Karpas-422 (cell line): ENCODE results near the gene NRL. TPM values are rescaled to one million over a fixed set of nuclear protein-coding genes. Genes with fewer than 3 reads are reported as not detected.

ENCODE experiments used
- DNase-seq: peaks from one replicate; pipeline ENCODE4 v3.0.0-alpha.2; 2015
- H2AFZ ChIP-seq: fragments of 200-600 bp; sonication (generic); 2 replicates; pipeline ENCODE4 v1.6.1; 2014; ENCODE audit warnings: antibody characterized with exemption, low read length, mixed read lengths
- H3K27ac ChIP-seq: fragments of 200-600 bp; sonication (generic); 2 replicates; pipeline ENCODE4 v1.5.1; 2014; ENCODE audit warnings: mild to moderate bottlenecking, low read length, moderate library complexity
- H3K27me3 ChIP-seq: fragments of 200-600 bp; sonication (generic); 2 replicates; pipeline ENCODE4 v1.6.1; 2014; ENCODE audit warnings: low read length, mixed read lengths
- H3K36me3 ChIP-seq: fragments of 200-600 bp; sonication (generic); 2 replicates; pipeline ENCODE4 v1.6.1; 2014; ENCODE audit warnings: low read length, mixed read lengths; ENCODE audit not compliant: insufficient read depth
- H3K4me1 ChIP-seq: fragments of 200-600 bp; sonication (generic); 2 replicates; pipeline ENCODE4 v1.6.1; 2014; ENCODE audit warnings: mild to moderate bottlenecking, low read length, mixed read lengths
- H3K4me2 ChIP-seq: fragments of 200-600 bp; sonication (generic); 2 replicates; pipeline ENCODE4 v1.6.1; 2014; ENCODE audit warnings: low read length, low read depth, mild to moderate bottlenecking; ENCODE audit not compliant: poor library complexity, severe bottlenecking
- H3K4me3 ChIP-seq: fragments of 200-600 bp; sonication (generic); 2 replicates; pipeline ENCODE4 v1.5.1; 2014; ENCODE audit warnings: mild to moderate bottlenecking, antibody characterized with exemption, low read length, mixed read lengths
- H3K79me2 ChIP-seq: fragments of 200-600 bp; sonication (generic); 2 replicates; pipeline ENCODE4 v1.6.1; 2014; ENCODE audit warnings: mild to moderate bottlenecking, low read length, mixed read lengths
- H3K9ac ChIP-seq: fragments of 200-600 bp; sonication (generic); 2 replicates; pipeline ENCODE4 v1.6.0; 2014; ENCODE audit warnings: low read length
- H3K9me2 ChIP-seq: fragments of 200-600 bp; sonication (generic), shearing (Covaris generic); replicated peaks from 2 replicates; pipeline ENCODE4 v1.6.0; 2014; ENCODE audit warnings: mild to moderate bottlenecking, low read length, moderate library complexity; ENCODE audit not compliant: insufficient read depth
- H3K9me3 ChIP-seq: fragments of 300-700, 200-600 bp; sonication (generic); 2 replicates; pipeline ENCODE4 v1.6.1; 2014; ENCODE audit warnings: low read length, mixed read lengths
- H4K20me1 ChIP-seq: fragments of 200-600 bp; sonication (generic); 2 replicates; pipeline ENCODE4 v1.6.1; 2014; ENCODE audit warnings: mild to moderate bottlenecking, antibody characterized with exemption, low read length, low read depth; ENCODE audit not compliant: insufficient read depth
- total RNA-seq: library from RNA; depleted of rRNA; stranded (reverse); fragments of >200 nt; shearing (Covaris generic); gene quantifications from 2 replicates; pipeline ENCODE4 v1.2.3, GENCODE V29; 2014; ENCODE audit warnings: low replicate concordance

Gene NRL
- total RNA-seq, 1 experiment from 2014 or later, result 2.5 TPM

DNA sequence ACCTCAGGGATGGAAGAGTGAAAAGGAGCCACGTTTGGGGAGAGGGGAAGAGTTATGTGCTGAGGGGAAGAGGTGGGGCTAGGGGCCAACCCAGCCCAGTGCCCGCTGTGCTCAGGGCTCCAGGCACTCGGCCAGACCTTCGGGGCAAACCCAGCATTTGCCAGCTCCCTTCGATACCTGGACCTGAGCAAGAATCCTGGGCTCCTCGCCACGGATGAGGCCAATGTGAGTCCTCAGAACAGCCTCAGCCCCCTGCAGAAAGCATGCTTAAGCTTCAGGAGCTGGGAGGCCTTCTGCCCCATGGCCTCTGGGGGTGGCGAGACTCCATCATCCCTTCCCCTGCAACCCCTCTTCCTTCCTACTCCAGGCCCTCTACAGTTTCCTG lies 58.0 kb downstream of the NRL start:
- Histone ChIP-seq H3K9me3 (no peaks in the 10 kb centered on the region), H3K27me3 (no peaks in the 10 kb centered on the region), H3K9me2 (no peaks in the 10 kb centered on the region), H4K20me1 (peaks cover 25% of the 10 kb centered on the region), H3K9ac (no peak overlapping the region), H3K4me2 (no peak overlapping the region), H3K4me1 (peaks cover 11% of the 10 kb centered on the region), H2AFZ (no peak overlapping the region), H3K4me3 (no peak overlapping the region), H3K79me2 (peaks cover 17% of the 10 kb centered on the region), H3K36me3 (peaks cover 30% of the 10 kb centered on the region; the same call in 1 of the 2 replicates), H3K27ac (no peak overlapping the region)
- DNase-seq, result no peak

DNA sequence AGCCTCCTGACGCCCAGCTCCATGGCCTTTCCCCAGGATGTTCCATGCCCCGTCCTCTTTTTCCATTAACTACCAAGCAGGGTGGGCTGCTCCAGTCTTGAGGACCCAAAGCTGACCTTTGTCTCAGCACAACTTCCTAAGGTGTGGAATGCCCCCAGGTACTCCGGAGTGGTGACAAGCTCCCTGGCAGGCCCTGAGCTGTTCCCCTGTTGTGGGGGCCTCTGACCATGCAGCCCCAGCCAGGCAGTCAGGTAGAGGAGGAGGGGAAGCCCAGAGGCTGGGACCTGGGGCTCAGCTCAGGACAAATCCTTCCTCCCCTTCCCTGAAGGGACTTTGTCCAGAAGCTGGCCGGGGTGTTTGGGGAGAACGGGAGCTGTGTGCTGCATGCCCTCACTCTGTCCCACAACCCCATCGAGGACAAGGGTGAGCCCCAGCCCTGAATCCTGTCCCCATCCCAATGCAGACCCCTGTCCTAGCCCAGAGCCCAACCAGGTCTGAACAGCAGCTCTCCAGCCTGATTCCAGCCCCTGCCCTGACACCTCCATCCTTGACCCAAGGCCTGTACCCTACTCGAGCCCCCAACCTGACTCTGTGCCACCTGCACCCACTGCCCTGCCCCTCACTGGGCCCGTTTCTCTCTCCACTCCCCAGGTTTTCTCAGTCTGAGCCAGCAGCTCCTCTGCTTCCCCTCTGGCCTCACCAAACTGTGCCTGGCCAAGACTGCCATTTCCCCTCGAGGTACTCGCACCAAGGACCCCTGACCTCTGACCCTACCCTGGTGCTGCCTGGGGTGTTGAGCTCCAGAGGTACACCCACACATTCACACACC lies 58.6 kb downstream of the NRL start:
- DNase-seq, result no peak
- Histone ChIP-seq H2AFZ (no peak overlapping the region), H3K27me3 (no peaks in the 10 kb centered on the region)

DNA sequence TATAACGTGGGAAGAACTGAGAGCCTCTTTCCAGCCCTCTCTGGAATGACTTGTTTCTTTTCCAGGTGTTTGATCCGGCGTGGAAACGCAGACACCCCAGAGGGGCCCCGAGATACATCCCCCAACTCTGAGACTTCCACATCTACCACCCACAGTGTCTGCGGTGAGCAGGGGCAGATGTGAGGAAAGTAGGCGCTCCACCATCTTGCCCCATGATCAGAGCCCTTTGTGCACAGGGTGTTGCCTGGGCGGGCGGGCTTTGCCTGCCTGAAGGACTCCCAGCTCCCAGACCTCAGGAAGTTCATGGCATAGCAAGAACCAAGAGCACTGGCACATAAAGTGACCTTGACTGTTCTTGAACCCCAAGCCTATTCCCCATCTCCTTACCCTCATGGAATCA lies 60.1 kb downstream of the NRL start:
- Histone ChIP-seq H3K4me1 (peaks cover 31% of the 10 kb centered on the region), H3K79me2 (peaks cover 20% of the 10 kb centered on the region), H3K27ac (no peak overlapping the region), H3K36me3 (peaks cover 20% of the 10 kb centered on the region; the same call in 1 of the 2 replicates), H3K27me3 (no peaks in the 10 kb centered on the region), H3K9me2 (no peaks in the 10 kb centered on the region), H3K4me2 (no peak overlapping the region), H4K20me1 (peaks cover 22% of the 10 kb centered on the region), H3K9ac (no peak overlapping the region), H2AFZ (no peak overlapping the region), H3K9me3 (no peaks in the 10 kb centered on the region), H3K4me3 (no peak overlapping the region)
- DNase-seq, result no peak

More for the DNA sequence above, 58.6 kb downstream of the NRL start:
- Histone ChIP-seq H3K79me2 (peaks cover 20% of the 10 kb centered on the region), H3K4me3 (no peak overlapping the region), H3K27ac (no peak overlapping the region), H3K4me1 (peaks cover 16% of the 10 kb centered on the region), H3K9ac (no peak overlapping the region), H3K9me2 (no peaks in the 10 kb centered on the region), H3K36me3 (peaks cover 30% of the 10 kb centered on the region; the same call in 1 of the 2 replicates), H3K9me3 (no peaks in the 10 kb centered on the region), H3K4me2 (no peak overlapping the region), H4K20me1 (peaks cover 25% of the 10 kb centered on the region)

DNA sequence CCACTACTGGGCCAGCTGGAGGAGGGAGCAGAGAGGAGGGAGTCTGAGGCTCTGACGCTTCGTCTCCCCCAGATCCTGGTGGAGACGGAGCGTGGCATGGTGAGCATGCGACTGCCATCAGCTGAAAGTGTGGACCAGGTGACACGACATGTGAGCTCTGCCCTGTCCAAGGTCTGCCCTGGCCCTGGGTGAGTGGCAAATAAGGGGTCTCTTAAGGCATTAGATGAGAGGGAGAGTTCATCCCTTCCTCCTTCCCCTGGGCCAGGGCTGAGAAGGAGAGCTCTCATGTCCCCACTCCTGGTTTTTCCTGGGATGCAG lies 60.5 kb downstream of the NRL start:
- Histone ChIP-seq H3K4me1 (peaks cover 35% of the 10 kb centered on the region), H3K27ac (no peak overlapping the region), H3K9me3 (no peaks in the 10 kb centered on the region), H3K36me3 (peaks cover 17% of the 10 kb centered on the region; the same call in 1 of the 2 replicates), H4K20me1 (peaks cover 22% of the 10 kb centered on the region), H2AFZ (no peak overlapping the region), H3K9ac (no peak overlapping the region), H3K9me2 (no peaks in the 10 kb centered on the region), H3K4me3 (no peak overlapping the region), H3K79me2 (peaks cover 20% of the 10 kb centered on the region), H3K4me2 (no peak overlapping the region), H3K27me3 (no peaks in the 10 kb centered on the region)
- DNase-seq, result no peak

DNA sequence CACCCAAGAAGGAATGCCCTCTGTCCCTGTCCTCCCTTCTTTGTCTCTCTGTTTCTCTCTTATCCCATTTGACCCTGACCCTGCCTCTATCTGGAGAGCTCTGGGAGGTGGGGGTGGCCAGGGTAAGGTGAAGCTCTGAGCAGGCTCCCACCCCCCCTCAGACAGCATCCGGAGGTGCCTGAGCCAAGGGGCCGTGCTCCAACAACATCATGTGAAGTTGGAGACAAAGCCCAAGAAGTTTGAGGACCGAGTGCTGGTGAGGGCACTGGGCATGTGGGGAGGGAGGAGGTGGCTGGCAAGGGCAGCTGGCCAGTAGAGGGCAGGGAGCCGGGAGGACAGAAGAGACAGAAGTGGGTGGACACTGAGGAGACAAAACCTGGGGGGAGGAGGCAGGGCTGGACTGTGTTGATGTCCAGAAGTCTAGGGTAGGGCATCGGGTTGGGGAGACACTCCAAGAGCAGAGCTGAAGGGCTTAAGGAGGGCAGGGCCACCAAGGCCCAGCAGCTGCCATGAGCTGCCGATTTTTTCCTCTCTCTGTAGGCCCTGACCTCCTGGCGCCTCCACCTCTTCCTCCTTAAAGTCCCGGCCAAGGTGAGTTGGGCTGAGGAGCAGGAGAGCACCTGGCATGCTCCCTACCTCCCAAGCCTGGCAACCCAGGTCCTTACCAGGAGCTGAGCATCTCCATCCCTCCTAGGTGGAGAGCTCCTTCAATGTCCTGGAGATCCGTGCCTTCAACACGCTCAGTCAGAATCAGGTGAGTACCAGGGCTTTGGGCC lies 61.0 kb downstream of the NRL start:
- peak overlapping the region; percentile 93 for H3K4me2 ChIP-seq
- no peak overlapping the region for H3K4me3 ChIP-seq
- peaks cover 13% of the 10 kb centered on the region; the same call in 1 of the 2 replicates for H3K36me3 ChIP-seq
- no peak overlapping the region for H2AFZ ChIP-seq
- peaks cover 22% of the 10 kb centered on the region for H4K20me1 ChIP-seq
- H3K27me3 ChIP-seq, result no peaks in the 10 kb centered on the region
- H3K9me3 ChIP-seq, result no peaks in the 10 kb centered on the region
- H3K4me1 ChIP-seq, result peaks cover 40% of the 10 kb centered on the region
- DNase-seq, result no peak
- H3K27ac ChIP-seq, result no peak overlapping the region
- H3K9me2 ChIP-seq, result no peaks in the 10 kb centered on the region
- no peak overlapping the region for H3K9ac ChIP-seq
- H3K79me2 ChIP-seq, result peaks cover 20% of the 10 kb centered on the region

DNA sequence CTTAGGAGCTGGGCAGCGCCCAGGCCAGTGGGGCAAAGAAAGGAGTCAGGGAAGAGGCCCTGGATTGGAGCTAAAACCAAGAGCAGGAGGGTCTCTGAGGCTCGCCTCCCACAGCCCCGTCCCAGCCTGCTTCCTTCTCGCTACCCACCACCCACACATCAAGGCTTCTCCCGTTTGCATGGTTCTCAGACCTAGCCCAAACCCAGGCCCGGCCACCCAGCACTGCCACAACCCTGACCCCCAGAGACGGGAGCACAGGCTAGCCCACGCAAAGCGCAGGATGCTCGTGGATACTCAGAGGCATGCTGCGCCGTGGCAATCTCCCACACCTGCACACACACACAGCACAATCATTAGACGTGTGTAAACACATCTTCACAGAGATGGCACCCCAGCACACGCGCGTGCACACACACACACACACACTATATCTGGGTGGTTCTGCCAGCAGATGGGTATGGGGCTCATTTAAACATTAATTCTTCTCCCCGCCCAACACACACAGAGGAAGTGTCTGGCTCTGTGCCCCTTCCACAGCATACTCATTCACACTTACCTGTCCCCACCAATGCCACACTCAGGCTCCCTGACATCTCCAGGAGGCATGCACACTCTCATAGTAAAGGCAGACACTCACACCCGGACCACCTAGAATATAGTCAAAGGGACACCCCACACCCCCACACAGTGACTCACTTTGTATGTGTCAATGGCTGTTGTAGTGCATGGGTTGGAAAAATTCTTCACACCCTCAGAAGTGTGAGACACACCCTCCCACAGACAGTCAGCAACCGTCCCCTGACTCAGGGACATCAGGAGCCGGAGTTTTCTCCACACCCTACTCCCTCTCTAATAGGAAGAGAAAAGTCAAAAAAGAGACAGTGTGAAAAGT lies 61.8 kb downstream of the NRL start:
- Histone ChIP-seq H3K36me3 (peaks cover 10% of the 10 kb centered on the region; the same call in 1 of the 2 replicates), H4K20me1 (peaks cover 22% of the 10 kb centered on the region), H3K27ac (no peak overlapping the region), H3K4me3 (peak overlapping the region; percentile 79), H3K79me2 (peaks cover 20% of the 10 kb centered on the region), H3K9ac (peak overlapping the region; percentile 96), H3K4me1 (peaks cover 46% of the 10 kb centered on the region), H3K4me2 (peak overlapping the region; percentile 93), H3K27me3 (no peaks in the 10 kb centered on the region), H3K9me3 (no peaks in the 10 kb centered on the region), H2AFZ (0 out of 2 replicates have a peak overlapping the region, but pooled peaks have one; percentile 51), H3K9me2 (no peaks in the 10 kb centered on the region)
- no peak for DNase-seq

DNA sequence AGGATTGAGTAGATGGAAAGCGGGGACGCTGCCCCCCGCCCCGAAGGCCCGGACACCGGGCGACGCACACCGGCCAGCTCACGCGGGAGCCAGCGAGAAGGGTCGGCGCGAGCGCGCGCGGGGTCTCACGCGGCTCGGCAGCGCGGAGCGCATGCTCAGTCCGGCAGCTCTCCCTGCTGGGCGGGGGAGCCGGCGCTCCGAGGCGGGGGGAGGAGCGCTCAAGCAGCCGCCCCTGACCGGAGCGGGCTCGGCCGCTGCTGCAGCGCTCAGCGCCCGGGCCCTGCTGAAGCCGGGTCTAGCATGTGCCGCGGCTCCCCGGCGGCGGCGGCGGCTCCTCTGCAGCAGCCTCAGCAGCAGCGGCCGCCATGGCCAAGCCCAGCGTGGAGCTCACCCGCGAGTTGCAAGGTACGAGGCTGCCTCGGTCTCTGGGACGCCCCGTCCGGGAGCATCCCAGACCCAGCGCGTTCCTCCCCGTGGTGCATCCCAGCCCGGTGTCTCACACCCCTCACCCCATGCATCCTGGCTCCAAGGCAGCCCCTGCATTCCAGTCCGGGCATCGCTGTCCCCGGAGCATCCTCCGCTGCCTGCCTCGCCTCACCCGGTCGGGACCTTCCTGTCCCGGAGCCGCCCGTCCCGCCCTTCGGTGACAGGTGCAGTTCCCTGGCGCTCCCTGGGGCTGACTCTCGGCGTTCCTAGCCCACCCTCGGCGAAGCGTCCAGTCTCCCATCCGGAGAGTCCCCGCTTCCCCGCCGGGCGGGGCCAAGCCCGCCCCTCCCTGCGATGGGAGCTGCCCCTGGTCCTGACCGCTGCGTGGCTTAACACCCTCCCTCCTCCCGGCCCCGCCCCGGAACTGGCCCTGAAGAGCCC lies 62.7 kb downstream of the NRL start, which contains the start of gene CARMIL3:
Gene CARMIL3, plus strand, starts transcription at position 221 of the 867 bp plus-strand sequence. Its CDS starts 145 bp downstream, at position 366.
- Histone ChIP-seq H3K9me3 (no peaks in the 10 kb centered on the region), H2AFZ (peak within 1 kb of the TSS; percentile 89; the same call in 1 of the 2 replicates), H3K36me3 (peaks cover 10% of the 10 kb centered on the region; the same call in 1 of the 2 replicates), H3K4me1 (peaks cover 46% of the 10 kb centered on the region), H4K20me1 (peaks cover 18% of the 10 kb centered on the region), H3K27me3 (no peaks in the 10 kb centered on the region), H3K9me2 (no peaks in the 10 kb centered on the region), H3K27ac (peak within 1 kb of the TSS; percentile 90), H3K4me3 (peak within 1 kb of the TSS; percentile 79), H3K4me2 (peak within 1 kb of the TSS; percentile 93), H3K9ac (peak within 1 kb of the TSS; percentile 96), H3K79me2 (peaks cover 20% of the 10 kb centered on the region)
- DNase-seq, result peak; percentile 94
